ENCODE data around the gene ZMYND8.
"Not testable (repeated sequence)": the region's sequence is repeated elsewhere in the genome, so short reads cannot be mapped to it uniquely, and the experiment has no call there.

Gene ZMYND8

GRCh38 chr20:47280668-47281067, 75.8 kb downstream of the ZMYND8 start:
- no peak for TF ChIP-seq CTCF (IDR thresholded peaks at IDR 0.05; ENCODE audit: control insufficient read depth, extremely low read depth, insufficient read depth)
- DNase-seq (ENCODE audit: low read depth): no peak

GRCh38 chr20:47280228-47280627, 76.3 kb downstream of the ZMYND8 start:
- no peak for TF ChIP-seq CTCF (IDR thresholded peaks at IDR 0.05; ENCODE audit: control insufficient read depth, extremely low read depth, insufficient read depth)
- no peak overlapping the region for H3K4me3 ChIP-seq (ENCODE audit: low read depth, low read length)
- DNase-seq (ENCODE audit: low read depth): no peak

More at GRCh38 chr20:47280668-47281067, 75.8 kb downstream of the ZMYND8 start:
- H3K4me3 ChIP-seq (ENCODE audit: low read depth, low read length): no peak overlapping the region

- no peak overlapping the region for H3K4me3 ChIP-seq (ENCODE audit: low read depth, low read length)
- no peak for DNase-seq (ENCODE audit: low read depth)
- no peak for TF ChIP-seq CTCF (IDR thresholded peaks at IDR 0.05; ENCODE audit: control insufficient read depth, extremely low read depth, insufficient read depth)
Observed at GRCh38 chr20:47278907-47279348, 77.6 kb downstream of the ZMYND8 start.

GRCh38 chr20:47277535-47277872, 79.0 kb downstream of the ZMYND8 start:
- H3K4me3 ChIP-seq (ENCODE audit: low read depth, low read length); DNase-seq (ENCODE audit: low read depth): not testable (repeated sequence)

- DNase-seq (ENCODE audit: low read depth): no peak
- TF ChIP-seq CTCF (IDR thresholded peaks at IDR 0.05; ENCODE audit: control insufficient read depth, extremely low read depth, insufficient read depth): no peak
Observed at GRCh38 chr20:47276851-47277534, 79.5 kb downstream of the ZMYND8 start.

GRCh38 chr20:47276251-47276650, 80.2 kb downstream of the ZMYND8 start:
- DNase-seq (ENCODE audit: low read depth): no peak
- TF ChIP-seq CTCF (IDR thresholded peaks at IDR 0.05; ENCODE audit: control insufficient read depth, extremely low read depth, insufficient read depth): no peak

More at GRCh38 chr20:47276851-47277534, 79.5 kb downstream of the ZMYND8 start:
- no peak overlapping the region for H3K4me3 ChIP-seq (ENCODE audit: low read depth, low read length)

GRCh38 chr20:47275548-47275947, 81.0 kb downstream of the ZMYND8 start:
- no peak overlapping the region for H3K4me3 ChIP-seq (ENCODE audit: low read depth, low read length)
- no peak for TF ChIP-seq CTCF (IDR thresholded peaks at IDR 0.05; ENCODE audit: control insufficient read depth, extremely low read depth, insufficient read depth)
- DNase-seq (ENCODE audit: low read depth): no peak

More at GRCh38 chr20:47276251-47276650, 80.2 kb downstream of the ZMYND8 start:
- no peak overlapping the region for H3K4me3 ChIP-seq (ENCODE audit: low read depth, low read length)
